SK-N-SH (cell line): ENCODE results near the gene WDR31. TPM values are rescaled to one million over a fixed set of nuclear protein-coding genes. Genes with fewer than 3 reads are reported as not detected.

Experiments used
- CTCF ChIA-PET: fragments of 300-600, 350-600 bp; formaldehyde crosslinking; extraction: SDS; loops from one replicate; lab custom pipeline; 2021; lab: Yijun Ruan, JAX
- POLR2A ChIA-PET: fragments of 350-600 bp; sonication (Branson Sonifier 250); formaldehyde crosslinking; extraction: SDS; loops from one replicate; lab custom pipeline; 2020; ENCODE audit warnings: antibody characterized with exemption, inconsistent platforms; lab: Yijun Ruan, JAX
- DNase-seq: peaks from one replicate; pipeline ENCODE4 v3.0.0; 2012
- H2AFZ ChIP-seq: fragments of 200-600 bp; sonication (generic); 2 replicates; pipeline ENCODE4 v1.8.1; 2016; ENCODE audit warnings: antibody characterized with exemption, mild to moderate bottlenecking, low read depth
- H3F3A ChIP-seq: fragments of 200-600 bp; sonication (generic); replicated peaks from 2 replicates; pipeline ENCODE3; 2016; ENCODE audit warnings: antibody characterized with exemption, mild to moderate bottlenecking; ENCODE audit not compliant: insufficient read depth
- H3K27ac ChIP-seq, 2 experiments: fragments of 200-500 bp in 1 of 2; fragments of 200-600 bp in 1 of 2; sonication (Bioruptor generic) in 1 of 2; sonication (generic), shearing (Covaris generic) in 1 of 2; 2 replicates each; pipeline versions ENCODE4 v1.5.1 to v1.6.1; 2014 to 2016; ENCODE audit warnings: low read depth in 2 of 2, inconsistent platforms in 1 of 2, low read length in 1 of 2, mild to moderate bottlenecking in 1 of 2, mixed read lengths in 1 of 2
- H3K27me3 ChIP-seq: fragments of 200-600 bp; sonication (generic), shearing (Covaris generic); 2 replicates; pipeline ENCODE4 v1.6.1; 2016; ENCODE audit warnings: mixed run types; ENCODE audit not compliant: insufficient read depth
- H3K36me3 ChIP-seq, 2 experiments: fragments of 200-500 bp in 1 of 2; fragments of 200-600 bp in 1 of 2; sonication (Bioruptor generic) in 1 of 2; sonication (generic) in 1 of 2; replicated peaks in 1 of 2; 2 replicates each; pipeline versions ENCODE3 to v1.5.1; 2014 to 2016; ENCODE audit warnings: low read length in 1 of 2, mild to moderate bottlenecking in 1 of 2; ENCODE audit not compliant: insufficient read depth in 2 of 2, control insufficient read depth in 1 of 2
- H3K4me1 ChIP-seq, 2 experiments: fragments of 200-500 bp in 1 of 2; fragments of 200-600 bp in 1 of 2; sonication (Bioruptor generic) in 1 of 2; sonication (generic), shearing (Covaris generic) in 1 of 2; 2 replicates each; pipeline versions ENCODE4 v1.5.1 to v1.6.1; 2014 to 2016; ENCODE audit warnings: low read depth in 1 of 2, low read length in 1 of 2, mixed run types in 1 of 2; ENCODE audit not compliant: insufficient read depth in 2 of 2, control insufficient read depth in 1 of 2
- H3K4me2 ChIP-seq: fragments of 200-600 bp; sonication (generic), shearing (Covaris generic); 2 replicates; pipeline ENCODE4 v1.6.1; 2017; ENCODE audit warnings: mixed run types
- H3K4me3 ChIP-seq, 2 experiments: fragments of 200-500 bp in 1 of 2; fragments of 200-600 bp in 1 of 2; sonication (Bioruptor generic) in 1 of 2; sonication (generic), shearing (Covaris generic) in 1 of 2; 2 replicates each; pipeline versions ENCODE4 v1.5.1 to v1.8.1; 2014 to 2016; ENCODE audit warnings: low read depth in 2 of 2, inconsistent platforms in 1 of 2, low read length in 1 of 2, mild to moderate bottlenecking in 1 of 2, mixed read lengths in 1 of 2, moderate library complexity in 1 of 2
- H3K79me2 ChIP-seq: fragments of 200-600 bp; sonication (generic); 2 replicates; pipeline ENCODE4 v1.8.1; 2017; ENCODE audit warnings: mild to moderate bottlenecking; ENCODE audit not compliant: insufficient read depth
- H3K9ac ChIP-seq: fragments of 200-600 bp; sonication (generic); 2 replicates; pipeline ENCODE4 v1.6.1; 2017; ENCODE audit warnings: mixed run types
- H3K9me2 ChIP-seq: fragments of 200-600 bp; sonication (generic); 2 replicates; pipeline ENCODE4 v1.6.1; 2017; ENCODE audit warnings: mixed run types
- H3K9me3 ChIP-seq: fragments of 200-600 bp; sonication (generic); 2 replicates; pipeline ENCODE4 v1.6.1; 2017; ENCODE audit warnings: mixed run types, mild to moderate bottlenecking, moderate library complexity
- H4K20me1 ChIP-seq: fragments of 200-600 bp; sonication (generic); 2 replicates; pipeline ENCODE4 v1.6.1; 2017; ENCODE audit warnings: mild to moderate bottlenecking, mixed run types; ENCODE audit not compliant: insufficient read depth
- CHD2 ChIP-seq: fragments of 150-350 bp; IDR thresholded peaks from 2 replicates; pipeline ENCODE4 v1.6.1; 2018; ENCODE audit warnings: low read length; ENCODE audit not compliant: partially characterized antibody
- ELF1 ChIP-seq: IDR thresholded peaks from 2 replicates; pipeline ENCODE4 v1.4.0; 2012
- EZH2phosphoT487 ChIP-seq: fragments of 200-600 bp; sonication (generic); IDR thresholded peaks from 2 replicates; pipeline ENCODE4 v1.6.1; 2017; ENCODE audit warnings: low read depth, mixed run types, mild to moderate bottlenecking, antibody characterized with exemption, moderate library complexity, borderline replicate concordance
- FOXJ3 ChIP-seq: sonication (generic); formaldehyde crosslinking; IDR thresholded peaks from 2 replicates; pipeline ENCODE4 v1.5.1; 2020; ENCODE audit warnings: mild to moderate bottlenecking, missing genetic modification reagents
- FOXM1 ChIP-seq: IDR thresholded peaks from 2 replicates; pipeline ENCODE4 v1.4.0; 2012; ENCODE audit warnings: low read depth, mild to moderate bottlenecking
- GABPA ChIP-seq: IDR thresholded peaks from 2 replicates; pipeline ENCODE4 v1.4.0; 2012; ENCODE audit warnings: low read depth, mild to moderate bottlenecking
- MXI1 ChIP-seq: IDR thresholded peaks from 2 replicates; pipeline ENCODE4 v1.6.1; 2012; ENCODE audit warnings: mild to moderate bottlenecking, low read depth, low read length, improper control_type of control experiment
- NFIC ChIP-seq: IDR thresholded peaks from 2 replicates; pipeline ENCODE4 v1.4.0; 2012; ENCODE audit warnings: borderline replicate concordance
- NRF1 ChIP-seq: IDR thresholded peaks from 2 replicates; pipeline ENCODE4 v1.6.1; 2012; ENCODE audit warnings: low read depth, mild to moderate bottlenecking, low read length
- POLR2AphosphoS5 ChIP-seq: IDR thresholded peaks from 2 replicates; pipeline ENCODE4 v1.6.1; 2012; ENCODE audit warnings: low read depth, low read length
- RCOR1 ChIP-seq: fragments of 150-350 bp; IDR thresholded peaks from 2 replicates; pipeline ENCODE4 v1.6.1; 2017; ENCODE audit warnings: antibody characterized with exemption, low read length
- RFX5 ChIP-seq: IDR thresholded peaks from 2 replicates; pipeline ENCODE4 v1.6.1; 2012; ENCODE audit warnings: mild to moderate bottlenecking, improper control_type of control experiment, low read length
- RXRA ChIP-seq: IDR thresholded peaks from 2 replicates; pipeline ENCODE4 v1.4.0; 2012; ENCODE audit warnings: low read depth, mild to moderate bottlenecking, borderline replicate concordance
- SIN3A ChIP-seq: IDR thresholded peaks from 2 replicates; pipeline ENCODE4 v1.6.1; 2012; ENCODE audit warnings: low read depth, mild to moderate bottlenecking, low read length, moderate library complexity, borderline replicate concordance
- SMC3 ChIP-seq: IDR thresholded peaks from 2 replicates; pipeline ENCODE4 v1.6.1; 2012; ENCODE audit warnings: low read depth, low read length, improper control_type of control experiment
- TAF1 ChIP-seq: IDR thresholded peaks from 2 replicates; pipeline ENCODE4 v1.6.1; 2012; ENCODE audit warnings: low read depth, mild to moderate bottlenecking, low read length, moderate library complexity, borderline replicate concordance
- YY1 ChIP-seq: IDR thresholded peaks from 2 replicates; pipeline ENCODE4 v1.4.0; 2012; ENCODE audit warnings: low read depth, mild to moderate bottlenecking
- WGBS: methylation state at CpG from one replicate; pipeline ENCODE4 v1.1.6; 2017; ENCODE audit warnings: low lambda C conversion rate; 5-methylcytosine and 5-hydroxymethylcytosine counted together
- polyA plus RNA-seq, 3 experiments: library from polyadenylated mRNA; depleted of rRNA; stranded (reverse); fragments of >200 nt; gene quantifications; 2 replicates each; pipeline ENCODE4 v1.2.3, GENCODE V29; 2012
- TF ChIP-seq, protein P1 (sequence below): IDR thresholded peaks from 2 replicates; pipeline ENCODE4 v1.4.0; 2012; ENCODE audit warnings: low read depth, borderline replicate concordance
- TF ChIP-seq, protein P2 (sequence below): IDR thresholded peaks from 2 replicates; pipeline ENCODE4 v1.4.0; 2012; ENCODE audit warnings: low read depth

WDR31 gene
- polyA plus RNA-seq, 1 of the 3 experiments (the other 2 are of a cell fraction) = 0.74 TPM

DNA sequence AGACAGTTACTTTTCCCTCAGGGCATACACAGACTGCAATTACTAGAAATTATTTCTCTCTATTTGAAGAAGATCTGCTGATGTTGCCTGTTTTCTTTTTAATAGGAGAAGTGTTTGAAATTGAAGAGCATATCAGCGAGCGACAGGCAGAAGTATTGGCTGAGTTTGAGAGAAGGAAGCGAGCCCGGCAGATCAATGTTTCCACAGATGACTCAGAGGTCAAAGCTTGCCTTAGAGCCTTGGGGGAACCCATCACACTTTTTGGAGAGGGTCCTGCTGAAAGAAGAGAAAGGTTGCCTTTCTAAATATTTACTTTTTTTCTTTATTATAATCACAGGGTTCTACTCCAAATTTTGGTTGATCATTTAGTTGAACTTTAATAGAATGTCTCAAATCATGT lies 61.2 kb downstream of the WDR31 start:
- Histone ChIP-seq H3K4me1 (peaks cover 7 to 12% of the 10 kb centered on the region in 2 experiments; a peak in 3 of 4 replicates), H3K27me3 (no peaks in the 10 kb centered on the region), H3K9ac (no peak overlapping the region), H3K9me2 (no peaks in the 10 kb centered on the region), H3F3A (peaks cover 7% of the 10 kb centered on the region), H2AFZ (no peak overlapping the region), H3K4me2 (no peak overlapping the region), H3K27ac (0 out of 4 replicates have a peak overlapping the region, but pooled peaks of 1 of the 2 experiments have one; percentile 11), H3K36me3 (peaks cover 61 to 63% of the 10 kb centered on the region in 2 experiments), H3K4me3 (no peak overlapping the region), H3K79me2 (peaks cover 47% of the 10 kb centered on the region), H3K9me3 (no peaks in the 10 kb centered on the region), H4K20me1 (no peaks in the 10 kb centered on the region; the same call in 1 of the 2 replicates)
- TF ChIP-seq RXRA = no peak
- CTCF ChIA-PET = no interaction called here
- no peak for DNase-seq
- WGBS = 85% methylated on average over 4 of the region's 4 CpGs
- POLR2A ChIA-PET = interaction anchor here (1.5 kb wide), 1 partner anchor 132 kb away, joined by 3 read pairs; the partner anchor contains the start of genes C9orf43 and POLE3

DNA sequence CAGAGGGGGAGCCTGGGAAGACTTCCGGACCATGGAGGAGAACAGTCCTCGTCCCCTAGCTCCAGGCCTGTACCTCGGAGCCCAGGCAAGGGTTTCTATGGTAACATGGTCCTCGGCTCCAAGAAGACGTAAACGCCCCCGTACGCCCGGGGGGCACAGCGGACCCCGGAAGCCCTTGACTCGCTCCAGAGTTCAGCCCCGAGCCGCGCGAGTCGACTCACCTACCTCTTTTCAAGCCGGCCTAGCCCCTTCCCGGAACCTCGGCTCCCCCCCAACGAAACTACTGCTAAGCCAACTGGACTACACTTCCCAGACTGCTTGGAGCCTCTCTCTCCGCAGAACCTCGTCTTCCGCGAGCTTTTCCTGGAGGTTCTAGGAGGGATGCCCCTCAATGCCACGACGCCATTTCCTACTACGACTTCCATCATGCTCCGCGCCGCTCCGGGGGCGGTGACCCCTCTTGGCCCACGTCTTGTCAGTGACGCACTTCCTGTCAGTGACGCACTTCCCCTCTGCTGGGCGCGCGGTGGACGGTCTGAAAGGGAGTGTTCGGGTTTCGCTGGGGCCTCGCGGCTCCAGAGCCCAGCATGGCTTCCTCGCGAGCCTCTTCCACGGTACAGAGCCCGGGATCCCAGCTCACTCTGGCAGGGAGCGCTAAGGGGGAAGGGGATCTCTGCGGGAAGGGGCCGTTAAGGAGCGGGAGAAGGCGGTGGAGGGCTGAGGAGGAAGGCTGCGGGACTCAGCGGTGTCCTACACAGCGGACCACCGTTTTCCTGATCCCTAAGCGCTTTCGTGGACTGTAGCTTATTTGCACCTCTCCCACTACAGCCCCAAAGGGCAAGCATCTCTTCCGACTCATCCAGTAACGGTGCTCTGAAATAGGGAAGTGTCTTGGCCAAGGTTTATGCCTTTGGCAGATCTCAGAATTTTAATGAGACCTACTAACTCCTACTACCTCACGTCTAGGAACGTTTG lies 64.6 kb downstream of the WDR31 start, which contains the start of the genes CDC26 and PRPF4:
Gene CDC26, minus strand, starts transcription at position 416 of the 975 bp plus-strand sequence. CDS start 3,065 bp downstream, outside the sequence.
Gene PRPF4, plus strand, starts transcription at position 502 of the 975 bp plus-strand sequence. Its CDS starts 86 bp downstream, at position 588.
- H4K20me1 ChIP-seq = no peaks in the 10 kb centered on the region; the same call in 1 of the 2 replicates
- peak within 1 kb of the TSS; percentile 85 for H3K4me2 ChIP-seq
- H3K4me3 ChIP-seq = peak within 1 kb of the TSS; percentile 80 to 95
- ChIA-PET POLR2A (interaction anchor here (0.5 to 2.4 kb wide), 19 partner anchors 9 to 374 kb away, joined by 3 to 19 read pairs (median 3); partner anchors contain the start of genes ALAD, BSPRY, C9orf43 and FKBP15), CTCF (interaction anchor here (0.6 to 4.5 kb wide), 33 partner anchors 8 to 391 kb away, joined by 3 to 42 read pairs (median 7); partner anchors contain the start of genes ALAD, C9orf43, FKBP15 and POLE3)
- DNase-seq = peak; percentile 93
- peak within 1 kb of the TSS; percentile 90 for H3K27ac ChIP-seq
- peaks cover 7 to 12% of the 10 kb centered on the region in 2 experiments; a peak in 3 of 4 replicates for H3K4me1 ChIP-seq
- H3K36me3 ChIP-seq = peaks cover 50 to 57% of the 10 kb centered on the region in 2 experiments
- TF ChIP-seq TAF1 = peak; percentile 79
- no peak for TF ChIP-seq EZH2phosphoT487
- no peak for TF ChIP-seq NRF1
- TF ChIP-seq CHD2 = peak; percentile 99
- no peak for TF ChIP-seq FOXM1
- peak; percentile 97 for TF ChIP-seq GABPA
- TF ChIP-seq, protein P1, sequence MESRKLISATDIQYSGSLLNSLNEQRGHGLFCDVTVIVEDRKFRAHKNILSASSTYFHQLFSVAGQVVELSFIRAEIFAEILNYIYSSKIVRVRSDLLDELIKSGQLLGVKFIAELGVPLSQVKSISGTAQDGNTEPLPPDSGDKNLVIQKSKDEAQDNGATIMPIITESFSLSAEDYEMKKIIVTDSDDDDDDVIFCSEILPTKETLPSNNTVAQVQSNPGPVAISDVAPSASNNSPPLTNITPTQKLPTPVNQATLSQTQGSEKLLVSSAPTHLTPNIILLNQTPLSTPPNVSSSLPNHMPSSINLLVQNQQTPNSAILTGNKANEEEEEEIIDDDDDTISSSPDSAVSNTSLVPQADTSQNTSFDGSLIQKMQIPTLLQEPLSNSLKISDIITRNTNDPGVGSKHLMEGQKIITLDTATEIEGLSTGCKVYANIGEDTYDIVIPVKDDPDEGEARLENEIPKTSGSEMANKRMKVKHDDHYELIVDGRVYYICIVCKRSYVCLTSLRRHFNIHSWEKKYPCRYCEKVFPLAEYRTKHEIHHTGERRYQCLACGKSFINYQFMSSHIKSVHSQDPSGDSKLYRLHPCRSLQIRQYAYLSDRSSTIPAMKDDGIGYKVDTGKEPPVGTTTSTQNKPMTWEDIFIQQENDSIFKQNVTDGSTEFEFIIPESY = peak; percentile 97
- TF ChIP-seq ELF1 = peak; percentile 87
- 0 out of 2 replicates have a peak, but pooled peaks have one; percentile 32 for TF ChIP-seq RCOR1
- peak; percentile 84; the same call in 1 of the 2 replicates for TF ChIP-seq YY1
- TF ChIP-seq, protein P2, sequence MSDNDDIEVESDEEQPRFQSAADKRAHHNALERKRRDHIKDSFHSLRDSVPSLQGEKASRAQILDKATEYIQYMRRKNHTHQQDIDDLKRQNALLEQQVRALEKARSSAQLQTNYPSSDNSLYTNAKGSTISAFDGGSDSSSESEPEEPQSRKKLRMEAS = peak; percentile 96
- peak; percentile 76 for TF ChIP-seq MXI1
- no peak for TF ChIP-seq SMC3
- peak; percentile 80; the same call in 1 of the 2 replicates for TF ChIP-seq SIN3A
- peak; percentile 58; the same call in 1 of the 2 replicates for TF ChIP-seq NFIC
- no peak for TF ChIP-seq FOXJ3 (CRISPR knock-in tag)
- TF ChIP-seq POLR2AphosphoS5 = peak; percentile 96
- TF ChIP-seq RFX5 = no peak
- TF ChIP-seq RXRA = no peak
- H3K79me2 ChIP-seq = peaks cover 47% of the 10 kb centered on the region
- under 1% methylated on average over 39 of the region's 63 CpGs for WGBS
- peak within 1 kb of the TSS; percentile 92 for H2AFZ ChIP-seq
- H3K27me3 ChIP-seq = no peaks in the 10 kb centered on the region
- H3K9ac ChIP-seq = peak within 1 kb of the TSS; percentile 92
- H3K9me2 ChIP-seq = no peaks in the 10 kb centered on the region
- peaks cover 7% of the 10 kb centered on the region for H3F3A ChIP-seq
- H3K9me3 ChIP-seq = no peaks in the 10 kb centered on the region
